ENCODE measurements around the gene TH.

TH gene

DNA sequence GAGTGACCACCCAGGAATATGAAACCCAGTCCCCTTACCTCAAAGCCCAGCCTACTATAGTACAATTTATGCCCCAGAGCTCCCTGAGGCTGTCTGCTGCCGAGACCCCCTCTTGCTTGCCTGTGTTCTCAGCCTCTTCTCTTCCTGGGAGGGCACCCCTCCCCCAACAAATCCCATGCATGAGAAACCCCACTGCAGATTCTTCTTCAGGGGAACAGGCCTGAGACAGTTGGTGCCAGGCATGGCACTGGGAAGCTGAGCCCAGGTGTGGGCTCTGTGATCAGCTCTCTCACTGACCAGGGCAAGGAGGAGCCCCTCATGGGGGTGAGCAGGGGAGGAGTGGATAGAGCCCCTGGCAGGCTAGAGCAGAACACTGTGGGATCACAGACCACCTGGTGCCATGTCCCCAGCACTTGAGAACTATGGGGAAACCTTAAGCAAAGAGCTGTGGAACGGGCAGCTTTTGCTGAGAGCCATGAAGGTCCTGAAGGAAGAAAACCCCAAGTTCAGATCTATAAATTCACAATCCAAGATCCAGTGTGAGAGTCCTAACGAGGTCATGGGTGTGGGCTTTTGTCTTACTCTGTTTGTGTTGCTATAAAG lies 46.5 kb upstream of the TH start:
- no peak overlapping the region for H2AK5ac ChIP-seq (ENCODE audit: low read length, severe bottlenecking)
- no peak overlapping the region for H3K23ac ChIP-seq (ENCODE audit: low read length in 2 of 2)
- no peak overlapping the region for H3K4ac ChIP-seq (ENCODE audit: low read depth in 1 of 2, low read length in 2 of 2)
- no peak overlapping the region for H2BK12ac ChIP-seq (ENCODE audit: low read length in 2 of 2)
- H3K4me3 ChIP-seq (ENCODE audit: insufficient read depth in 1 of 2, low read depth in 1 of 2, low read length in 2 of 2), result no peak overlapping the region
- no peak overlapping the region for H2BK15ac ChIP-seq (ENCODE audit: low read depth, poor library complexity, severe bottlenecking)
- no peak overlapping the region for H4K91ac ChIP-seq (ENCODE audit: low read length)
- H3K18ac ChIP-seq (ENCODE audit: low read depth in 1 of 2, low read length in 2 of 2), result no peak overlapping the region
- no peak overlapping the region for H2AFZ ChIP-seq (ENCODE audit: low read depth, low read length)
- H3K27me3 ChIP-seq (ENCODE audit: control insufficient read depth in 1 of 2, insufficient read depth in 1 of 2, low read length in 2 of 2), result peaks cover 64 to 84% of the 10 kb centered on the region in 2 experiments
- H2BK5ac ChIP-seq (ENCODE audit: low read depth, low read length, poor library complexity, severe bottlenecking), result no peak overlapping the region
- no peak overlapping the region for H4K8ac ChIP-seq (ENCODE audit: low read length)
- no peak for DNase-seq
- WGBS, result 63% methylated on average over 3 of the region's 3 CpGs
- no peaks in the 10 kb centered on the region for H3K36me3 ChIP-seq (ENCODE audit: control insufficient read depth in 1 of 2, insufficient read depth in 2 of 2, low read depth in 1 of 2, low read length in 2 of 2)
- H3K9ac ChIP-seq (ENCODE audit: low read length), result no peak overlapping the region
- no peak overlapping the region for H3K27ac ChIP-seq (ENCODE audit: low read length, poor library complexity, severe bottlenecking)
- no peak overlapping the region for H2BK120ac ChIP-seq (ENCODE audit: low read depth, low read length)
- H3K79me1 ChIP-seq (replicated peaks; ENCODE audit: low read length, poor library complexity, severe bottlenecking), result no peaks in the 10 kb centered on the region
- peaks cover 6% of the 10 kb centered on the region for H3K9me3 ChIP-seq (ENCODE audit: control insufficient read depth, low read length)
- H3K4me2 ChIP-seq (ENCODE audit: low read length, poor library complexity, severe bottlenecking), result no peak overlapping the region
- H3K14ac ChIP-seq (ENCODE audit: low read length in 2 of 2), result no peak overlapping the region
- H3K4me1 ChIP-seq (ENCODE audit: control insufficient read depth, insufficient read depth, low read depth, low read length), result peaks cover 7% of the 10 kb centered on the region

DNA sequence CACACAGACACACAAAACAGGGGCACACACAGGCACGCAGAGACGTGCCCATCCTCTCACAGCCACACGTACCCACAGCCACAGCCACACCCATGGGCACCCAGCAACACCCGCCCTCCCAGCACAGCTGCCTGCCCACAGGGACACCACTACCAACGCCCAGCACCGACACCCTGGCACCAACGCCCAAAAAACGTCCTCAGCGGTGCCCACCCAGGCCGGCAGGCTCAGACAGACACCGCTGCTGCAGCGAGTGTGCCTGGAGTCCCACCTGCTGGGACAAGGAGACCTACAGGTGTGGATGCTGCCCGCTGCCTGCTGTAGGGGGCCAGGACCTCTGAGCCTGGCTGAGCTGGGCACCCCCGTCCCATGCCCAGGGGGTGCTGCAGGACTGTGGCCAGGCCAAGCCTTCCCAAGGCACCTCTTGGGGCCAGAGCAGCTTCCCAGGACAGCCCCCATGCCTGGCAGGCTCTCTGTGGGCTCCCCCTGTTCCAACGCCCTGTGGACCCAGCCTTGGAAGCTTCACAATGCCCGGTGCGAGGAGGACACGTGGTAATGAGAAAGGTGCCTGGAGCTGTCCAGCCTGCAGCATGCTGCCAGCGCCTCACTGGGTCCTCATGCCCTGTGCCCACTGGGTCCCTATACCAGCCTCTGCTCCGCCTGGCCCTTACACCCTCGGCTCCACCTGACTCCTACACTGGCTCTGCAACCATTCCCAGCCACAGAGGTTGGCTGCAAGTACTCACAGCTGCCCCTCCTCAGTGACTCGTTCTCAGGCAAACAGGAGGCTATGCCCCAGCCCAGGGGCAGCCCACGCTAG lies 45.8 kb upstream of the TH start:
- Histone ChIP-seq H3K4ac (ENCODE audit: low read depth in 1 of 2, low read length in 2 of 2) (no peak overlapping the region), H3K4me2 (ENCODE audit: low read length, poor library complexity, severe bottlenecking) (no peak overlapping the region), H2BK12ac (ENCODE audit: low read length in 2 of 2) (no peak overlapping the region), H3K27ac (ENCODE audit: low read length, poor library complexity, severe bottlenecking) (no peak overlapping the region), H2AFZ (ENCODE audit: low read depth, low read length) (no peak overlapping the region), H3K4me3 (ENCODE audit: insufficient read depth in 1 of 2, low read depth in 1 of 2, low read length in 2 of 2) (no peak overlapping the region), H3K27me3 (ENCODE audit: control insufficient read depth in 1 of 2, insufficient read depth in 1 of 2, low read length in 2 of 2) (peaks cover 60 to 81% of the 10 kb centered on the region in 2 experiments), H3K9ac (ENCODE audit: low read length) (no peak overlapping the region), H2BK120ac (ENCODE audit: low read depth, low read length) (no peak overlapping the region), H3K79me1 (replicated peaks; ENCODE audit: low read length, poor library complexity, severe bottlenecking) (no peaks in the 10 kb centered on the region), H3K18ac (ENCODE audit: low read depth in 1 of 2, low read length in 2 of 2) (no peak overlapping the region), H4K8ac (ENCODE audit: low read length) (no peak overlapping the region), H3K14ac (ENCODE audit: low read length in 2 of 2) (no peak overlapping the region), H3K4me1 (ENCODE audit: control insufficient read depth, insufficient read depth, low read depth, low read length) (peaks cover 14% of the 10 kb centered on the region), H3K36me3 (ENCODE audit: control insufficient read depth in 1 of 2, insufficient read depth in 2 of 2, low read depth in 1 of 2, low read length in 2 of 2) (no peaks in the 10 kb centered on the region), H2BK5ac (ENCODE audit: low read depth, low read length, poor library complexity, severe bottlenecking) (no peak overlapping the region), H3K9me3 (ENCODE audit: control insufficient read depth, low read length) (peaks cover 5% of the 10 kb centered on the region), H4K91ac (ENCODE audit: low read length) (no peak overlapping the region), H2AK5ac (ENCODE audit: low read length, severe bottlenecking) (no peak overlapping the region), H3K23ac (ENCODE audit: low read length in 2 of 2) (no peak overlapping the region), H2BK15ac (ENCODE audit: low read depth, poor library complexity, severe bottlenecking) (no peak overlapping the region)
- DNase-seq, result no peak
- WGBS, result 72% methylated on average over 23 of the region's 23 CpGs

DNA sequence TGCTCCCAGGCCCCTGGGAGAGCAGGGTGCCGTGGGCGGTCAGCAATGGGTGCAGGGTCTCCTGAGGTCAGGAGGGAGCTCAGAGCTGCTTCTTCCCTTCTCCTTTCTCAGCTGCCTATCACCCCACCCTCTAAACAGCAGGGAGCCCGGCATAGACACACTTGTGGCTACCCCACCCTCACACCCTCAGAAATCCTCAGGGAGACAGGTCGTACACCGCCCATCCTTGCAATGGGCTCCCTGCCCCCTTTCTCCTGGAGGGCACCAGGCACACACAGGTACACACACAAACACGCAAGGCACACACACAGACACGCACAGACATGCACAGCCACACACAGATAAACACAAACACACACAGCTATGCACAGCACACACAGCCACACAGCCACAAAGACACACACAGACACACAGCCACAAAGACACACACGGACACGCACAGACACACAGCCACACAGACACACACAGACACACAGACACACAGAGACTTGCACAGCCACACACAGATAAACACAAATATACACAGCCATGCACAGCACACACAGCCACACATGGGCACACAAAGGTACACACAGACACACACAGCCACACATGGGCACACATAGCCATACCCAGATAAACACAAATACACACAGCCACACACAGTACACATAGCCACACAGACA lies 44.9 kb upstream of the TH start:
- no peak overlapping the region for H3K23ac ChIP-seq (ENCODE audit: low read length in 2 of 2)
- H3K14ac ChIP-seq (ENCODE audit: low read length in 2 of 2), result no peak overlapping the region
- H3K27ac ChIP-seq (ENCODE audit: low read length, poor library complexity, severe bottlenecking), result no peak overlapping the region
- no peak overlapping the region for H3K18ac ChIP-seq (ENCODE audit: low read depth in 1 of 2, low read length in 2 of 2)
- H3K4me1 ChIP-seq (ENCODE audit: control insufficient read depth, insufficient read depth, low read depth, low read length), result peaks cover 18% of the 10 kb centered on the region
- H3K79me1 ChIP-seq (replicated peaks; ENCODE audit: low read length, poor library complexity, severe bottlenecking), result no peaks in the 10 kb centered on the region
- no peak overlapping the region for H3K4ac ChIP-seq (ENCODE audit: low read depth in 1 of 2, low read length in 2 of 2)
- no peak overlapping the region for H2BK5ac ChIP-seq (ENCODE audit: low read depth, low read length, poor library complexity, severe bottlenecking)
- no peak overlapping the region for H3K4me2 ChIP-seq (ENCODE audit: low read length, poor library complexity, severe bottlenecking)
- no peaks in the 10 kb centered on the region for H3K36me3 ChIP-seq (ENCODE audit: control insufficient read depth in 1 of 2, insufficient read depth in 2 of 2, low read depth in 1 of 2, low read length in 2 of 2)
- H3K9ac ChIP-seq (ENCODE audit: low read length), result no peak overlapping the region
- no peak overlapping the region for H4K91ac ChIP-seq (ENCODE audit: low read length)
- no peak for DNase-seq
- H3K4me3 ChIP-seq (ENCODE audit: insufficient read depth in 1 of 2, low read depth in 1 of 2, low read length in 2 of 2), result no peak overlapping the region
- H2AK5ac ChIP-seq (ENCODE audit: low read length, severe bottlenecking), result no peak overlapping the region
- H3K27me3 ChIP-seq (ENCODE audit: control insufficient read depth in 1 of 2, insufficient read depth in 1 of 2, low read length in 2 of 2), result peaks cover 51 to 72% of the 10 kb centered on the region in 2 experiments
- no peak overlapping the region for H2AFZ ChIP-seq (ENCODE audit: low read depth, low read length)
- no peak overlapping the region for H2BK15ac ChIP-seq (ENCODE audit: low read depth, poor library complexity, severe bottlenecking)
- no peak overlapping the region for H2BK120ac ChIP-seq (ENCODE audit: low read depth, low read length)
- WGBS, result 84% methylated on average over 9 of the region's 9 CpGs
- H3K9me3 ChIP-seq (ENCODE audit: control insufficient read depth, low read length), result peaks cover 5% of the 10 kb centered on the region
- H2BK12ac ChIP-seq (ENCODE audit: low read length in 2 of 2), result no peak overlapping the region
- H4K8ac ChIP-seq (ENCODE audit: low read length), result no peak overlapping the region

Measured in mesenchymal stem cell (in vitro differentiated cells and primary cell).